Hematopoietic multipotent progenitor cell treated with erythropoietin and hydrocortisone succinate and interleukin-3 and kit ligand, for 4 days (in vitro differentiated cells): ENCODE measurements around the gene TRIP11.

Experiments used
- DNase-seq: peaks from one replicate; pipeline ENCODE4 v3.0.0-alpha.2; 2015

Gene TRIP11

DNA sequence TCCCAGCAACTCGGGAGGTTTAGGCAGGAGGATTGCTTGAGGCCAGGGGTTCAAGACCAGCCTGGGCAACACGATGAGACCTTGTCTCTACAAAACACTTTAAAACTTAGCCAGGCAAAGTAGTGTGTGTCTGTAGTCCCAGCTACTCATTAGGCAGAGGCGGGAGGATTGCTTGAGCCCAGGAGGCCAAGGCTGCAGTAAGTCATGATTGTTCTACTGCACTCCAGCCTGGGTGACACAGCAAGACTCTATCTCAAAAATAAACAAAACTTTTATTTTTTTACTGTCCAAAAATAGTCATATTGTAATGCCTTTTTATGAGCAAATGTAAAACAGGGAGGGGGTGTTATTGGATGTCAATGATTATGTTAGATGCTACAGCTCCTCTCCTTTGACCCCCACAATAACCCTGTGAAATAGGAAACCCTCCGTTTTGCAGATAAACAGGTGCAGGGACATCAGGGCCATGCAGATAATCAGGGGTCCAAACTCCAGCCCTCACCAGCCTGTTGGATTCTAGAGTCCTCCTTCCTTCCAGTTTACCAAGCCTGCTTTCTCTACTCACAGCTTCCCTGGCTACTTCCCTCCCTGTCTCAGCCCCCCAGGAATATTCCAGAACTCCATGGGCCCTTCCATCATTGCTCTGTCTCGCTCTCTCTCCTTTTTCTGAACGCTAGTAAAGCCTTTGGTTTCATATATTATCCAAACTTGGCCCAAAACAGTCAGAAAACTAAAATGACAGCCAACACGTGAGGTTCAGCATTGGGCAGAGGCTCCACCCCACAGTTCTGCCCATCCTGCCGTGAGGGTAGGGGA is 86.5 kb downstream of the TRIP11 start:
- DNase-seq = no peak

DNA sequence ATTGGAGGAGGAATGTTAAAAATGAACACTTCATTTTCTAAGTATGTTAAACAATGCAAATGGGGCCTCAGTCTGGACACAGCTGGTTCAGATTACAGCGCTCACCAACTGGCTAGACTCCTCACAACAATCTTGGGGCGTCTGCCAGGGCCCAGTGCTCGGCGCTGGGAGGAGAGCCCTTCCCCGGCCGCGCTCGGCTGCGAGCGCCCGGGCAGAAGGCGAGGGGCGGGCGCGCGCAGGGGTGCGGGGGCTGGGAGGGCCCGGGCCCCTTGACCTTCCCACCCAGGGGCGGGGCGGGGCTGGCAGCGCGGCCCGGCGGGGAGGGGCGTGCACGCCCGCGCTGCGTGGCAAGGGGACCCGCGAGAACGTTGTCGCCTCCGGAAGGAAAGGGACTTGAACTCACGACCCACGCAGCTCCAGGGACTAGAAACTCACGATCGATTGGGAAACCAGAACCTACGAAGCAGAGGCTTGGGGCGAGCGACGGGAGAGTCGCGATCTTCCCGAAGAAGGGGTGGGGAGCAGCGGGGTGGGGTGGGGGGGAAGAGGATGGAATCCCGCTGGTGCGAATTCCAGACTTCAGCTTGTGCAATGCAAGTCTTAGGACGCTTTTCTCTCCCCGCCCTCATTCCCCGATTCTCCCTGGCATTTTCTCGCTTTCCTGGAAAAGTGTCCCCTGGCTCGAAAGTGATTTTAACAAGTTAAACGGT is 92.2 kb downstream of the TRIP11 start, which contains the start of gene FBLN5:
Gene FBLN5, minus strand, starts transcription at position 220 of the 710 bp plus-strand sequence. CDS start 465 bp downstream, outside the sequence.
- peak; percentile 57 for DNase-seq

- peak; percentile 11 for DNase-seq
Measured at GRCh38 chr14:91946622-91947474, 93.0 kb downstream of the TRIP11 start.

- no peak for DNase-seq
Measured at GRCh38 chr14:91945751-91946621, 93.9 kb downstream of the TRIP11 start.

GRCh38 chr14:91942946-91943345 is 96.9 kb downstream of the TRIP11 start:
- no peak for DNase-seq

DNA sequence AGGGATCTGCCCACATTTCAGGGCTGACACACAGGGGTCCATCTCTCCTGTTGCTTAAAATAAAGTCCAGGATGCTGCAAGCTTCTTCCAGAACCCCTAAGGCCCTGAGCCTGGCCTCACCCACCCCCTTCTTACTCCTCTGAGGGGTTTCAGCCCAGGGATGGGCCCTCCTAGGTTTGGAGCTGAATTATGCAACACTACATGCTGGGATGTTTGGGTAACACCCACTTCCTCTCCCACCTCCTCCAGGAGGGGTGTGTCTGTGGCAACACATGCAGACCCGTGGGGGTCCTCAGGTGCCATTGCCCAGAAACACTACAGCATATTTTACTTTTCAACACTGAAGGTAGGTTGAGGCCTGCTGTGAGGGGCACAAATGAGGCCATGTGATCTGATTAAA is 97.7 kb downstream of the TRIP11 start:
- no peak for DNase-seq

DNA sequence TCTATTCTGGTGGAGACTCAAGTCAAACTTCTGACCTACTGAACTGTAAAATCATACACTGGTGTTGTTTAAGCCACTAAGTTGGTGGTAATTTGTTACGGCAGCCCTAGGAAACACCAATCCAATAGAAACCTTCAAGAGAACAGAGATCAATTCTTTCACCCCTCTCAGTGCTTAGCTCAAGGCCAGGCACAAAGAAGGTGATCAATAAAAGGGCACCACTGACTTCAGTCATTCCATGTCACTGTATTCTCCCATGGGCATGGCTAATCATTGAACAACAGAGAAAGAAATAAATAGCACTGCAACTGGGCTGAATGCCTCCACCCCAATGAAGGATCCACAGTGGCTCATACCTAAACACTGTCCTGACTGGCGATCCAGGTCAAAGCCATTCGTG is 99.7 kb downstream of the TRIP11 start:
- DNase-seq = no peak

- no peak for DNase-seq
Measured at GRCh38 chr14:91935586-91935985, 104.3 kb downstream of the TRIP11 start.

GRCh38 chr14:91934554-91935285 is 105.1 kb downstream of the TRIP11 start:
- no peak for DNase-seq

GRCh38 chr14:91931478-91932088 is 108.3 kb downstream of the TRIP11 start:
- no peak for DNase-seq

GRCh38 chr14:91929700-91930099 is 110.2 kb downstream of the TRIP11 start:
- no peak for DNase-seq

DNA sequence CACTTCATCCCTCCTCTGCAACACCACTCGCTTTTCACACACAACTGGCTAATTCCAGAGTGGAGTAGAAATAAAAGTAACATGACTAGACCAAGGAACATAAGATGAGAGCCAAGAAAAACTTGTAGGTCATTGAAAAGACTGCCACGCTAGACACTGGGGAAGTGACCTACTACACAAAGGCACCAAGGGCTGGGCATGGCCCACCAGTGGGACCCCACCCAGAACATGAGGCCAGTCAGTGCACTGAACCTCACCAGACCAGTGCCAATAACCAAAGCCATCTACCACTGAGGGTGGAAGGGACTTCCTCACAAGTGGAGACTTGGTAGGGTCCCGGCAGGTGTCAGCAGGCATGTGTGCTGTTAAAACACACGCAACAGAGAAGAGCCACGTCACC is 112.1 kb downstream of the TRIP11 start:
- DNase-seq = no peak

GRCh38 chr14:91927191-91927590 is 112.7 kb downstream of the TRIP11 start:
- no peak for DNase-seq

GRCh38 chr14:91926131-91926890 is 113.5 kb downstream of the TRIP11 start:
- no peak for DNase-seq

GRCh38 chr14:91925727-91926121 is 114.1 kb downstream of the TRIP11 start:
- no peak for DNase-seq

GRCh38 chr14:91925001-91925726 is 114.7 kb downstream of the TRIP11 start:
- no peak for DNase-seq

DNA sequence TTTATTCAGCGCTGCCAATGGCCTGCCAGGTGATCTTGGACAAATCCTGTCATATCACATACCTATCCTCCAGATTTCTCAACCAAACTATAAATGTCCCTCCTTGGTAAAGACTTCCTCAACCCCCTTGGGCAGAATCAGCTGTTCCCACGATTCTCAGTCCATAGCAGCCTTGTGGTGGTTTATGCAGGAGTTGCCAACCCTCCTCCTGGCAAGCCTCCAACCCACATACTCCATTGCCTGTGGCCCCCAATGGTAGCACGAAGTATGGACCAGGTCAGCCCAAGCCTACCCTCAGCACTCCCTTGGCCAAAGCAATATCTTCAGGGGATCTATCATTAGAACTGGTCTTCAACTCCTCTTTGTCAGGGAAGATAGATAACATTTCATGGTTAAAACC is 119.3 kb downstream of the TRIP11 start:
- peak; percentile 12 for DNase-seq

GRCh38 chr14:91919814-91920213 is 120.0 kb downstream of the TRIP11 start:
- no peak for DNase-seq

DNA sequence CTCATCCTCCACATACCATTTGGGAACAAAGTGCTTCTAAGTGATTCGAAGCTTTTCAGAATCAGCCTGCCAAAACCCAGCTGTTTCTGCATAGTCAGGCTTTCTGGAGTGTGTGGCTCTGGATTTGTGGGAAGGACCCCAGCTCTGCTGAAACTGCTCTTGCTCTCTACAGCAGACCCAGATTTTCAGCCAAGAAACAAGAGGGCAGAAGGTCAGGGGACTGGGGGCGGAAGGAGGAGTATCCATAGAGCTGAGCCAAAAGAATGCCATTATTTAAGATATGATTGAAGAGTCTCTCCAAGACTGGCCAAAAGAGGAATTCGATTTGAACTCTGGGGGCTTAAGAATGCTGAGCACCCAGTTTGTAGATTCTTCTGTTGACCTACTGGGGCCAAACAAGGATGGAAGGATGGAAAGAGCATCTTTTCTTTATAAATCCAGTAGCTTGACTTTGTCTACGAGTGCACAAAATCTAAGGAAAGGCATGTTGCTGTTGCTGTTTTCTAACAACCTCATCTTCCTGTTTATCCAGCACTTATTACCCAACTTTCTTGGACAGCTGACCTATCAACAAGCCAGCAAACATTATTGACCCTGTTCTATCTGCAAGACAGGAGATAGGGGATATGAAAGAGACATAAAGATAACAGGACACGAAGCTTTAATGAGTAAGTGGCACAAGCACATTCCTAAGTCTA is 121.5 kb downstream of the TRIP11 start:
- no peak for DNase-seq
